HG02642 (cell line): Measurements from ENCODE around the gene KLF17.

Experiments
- ATAC-seq: cut with Tn5 transposase; IDR thresholded peaks from one replicate; pipeline ENCODE4 v1.9.1; 2021; ENCODE audit warnings: mild to moderate bottlenecking; ENCODE audit not compliant: unreplicated experiment, poor library complexity

KLF17 gene, protein sequence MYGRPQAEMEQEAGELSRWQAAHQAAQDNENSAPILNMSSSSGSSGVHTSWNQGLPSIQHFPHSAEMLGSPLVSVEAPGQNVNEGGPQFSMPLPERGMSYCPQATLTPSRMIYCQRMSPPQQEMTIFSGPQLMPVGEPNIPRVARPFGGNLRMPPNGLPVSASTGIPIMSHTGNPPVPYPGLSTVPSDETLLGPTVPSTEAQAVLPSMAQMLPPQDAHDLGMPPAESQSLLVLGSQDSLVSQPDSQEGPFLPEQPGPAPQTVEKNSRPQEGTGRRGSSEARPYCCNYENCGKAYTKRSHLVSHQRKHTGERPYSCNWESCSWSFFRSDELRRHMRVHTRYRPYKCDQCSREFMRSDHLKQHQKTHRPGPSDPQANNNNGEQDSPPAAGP

DNA sequence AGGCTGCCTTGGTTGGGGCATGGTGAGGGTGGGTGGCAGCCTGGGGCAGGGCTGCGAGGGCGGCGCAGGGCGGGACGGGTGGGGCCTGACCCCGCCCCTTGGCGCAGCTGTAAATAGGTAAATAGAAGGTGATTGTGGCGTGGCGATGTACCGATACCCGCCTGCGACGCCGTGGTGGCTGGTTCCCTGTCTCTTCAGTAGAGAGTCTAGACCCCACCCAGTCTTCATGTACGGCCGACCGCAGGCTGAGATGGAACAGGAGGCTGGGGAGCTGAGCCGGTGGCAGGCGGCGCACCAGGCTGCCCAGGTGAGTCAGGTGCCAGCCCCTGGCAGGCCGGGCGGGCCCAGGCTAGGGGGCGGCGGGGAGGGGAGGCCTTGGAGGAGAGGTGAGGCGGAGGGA lies at the start of gene KLF17:
Gene KLF17, plus strand, starts transcription at position 140 of the 400 bp plus-strand sequence. Its CDS starts 87 bp downstream, at position 227.
- no peak for ATAC-seq

DNA sequence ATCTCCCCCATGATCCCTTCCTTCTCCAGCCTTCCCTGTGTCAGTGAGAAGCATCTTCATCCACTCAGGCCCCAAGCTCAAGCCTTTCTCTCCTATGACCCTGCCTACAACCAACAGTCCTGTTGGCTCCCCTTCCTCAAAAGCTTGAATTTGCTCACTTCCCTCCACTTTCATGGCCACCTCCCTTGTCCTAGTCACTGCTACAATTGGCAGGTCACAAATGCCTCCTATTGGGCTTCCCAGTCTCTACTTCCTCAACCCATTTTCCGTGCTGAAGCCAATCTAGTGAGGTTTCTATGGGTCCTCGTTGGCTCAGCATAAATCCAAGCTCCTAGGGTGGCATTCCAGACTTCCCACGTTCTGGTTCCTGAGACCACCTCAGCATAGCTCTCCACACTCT lies 47.2 kb upstream of the KLF17 start:
- no peak for ATAC-seq

DNA sequence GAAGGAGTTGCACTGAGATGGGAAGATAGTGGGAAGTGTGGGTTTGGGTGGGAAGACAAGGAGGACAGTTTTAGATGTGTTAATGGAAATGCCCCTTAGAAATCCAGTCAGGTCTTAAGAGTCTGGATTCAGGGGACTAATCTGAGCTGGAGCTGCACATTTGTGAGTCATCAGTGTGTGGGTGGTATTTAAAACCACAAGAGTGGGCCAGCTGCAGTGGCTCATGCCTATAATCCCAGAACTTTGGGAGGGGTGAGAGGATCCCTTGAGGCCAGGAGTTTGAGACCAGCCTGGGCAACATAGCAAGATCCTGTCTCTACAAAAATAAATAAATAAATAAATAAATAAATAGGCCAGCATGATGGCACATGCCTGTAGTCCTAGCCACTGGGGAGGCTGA lies 46.4 kb upstream of the KLF17 start:
- ATAC-seq, result no peak

DNA sequence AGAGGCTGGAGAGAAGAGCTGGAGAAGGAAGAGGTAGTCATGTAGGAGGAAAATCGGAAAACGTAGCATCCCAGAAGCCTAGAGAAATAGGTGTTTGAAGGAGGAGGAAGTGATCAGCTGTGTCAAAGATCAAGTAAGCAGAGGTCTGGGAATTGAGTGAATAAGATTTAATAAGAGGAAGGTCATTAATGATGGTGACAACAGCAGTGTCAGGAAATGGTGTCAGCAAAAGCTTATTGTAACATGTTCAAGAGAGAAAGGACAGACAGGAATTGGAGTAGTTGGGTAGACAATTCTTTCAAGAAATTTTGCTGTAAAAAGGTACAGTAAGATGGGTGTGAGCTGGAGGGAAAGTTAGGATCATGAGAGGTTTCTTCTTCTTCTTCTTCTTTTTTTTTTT lies 45.8 kb upstream of the KLF17 start:
- no peak for ATAC-seq

DNA sequence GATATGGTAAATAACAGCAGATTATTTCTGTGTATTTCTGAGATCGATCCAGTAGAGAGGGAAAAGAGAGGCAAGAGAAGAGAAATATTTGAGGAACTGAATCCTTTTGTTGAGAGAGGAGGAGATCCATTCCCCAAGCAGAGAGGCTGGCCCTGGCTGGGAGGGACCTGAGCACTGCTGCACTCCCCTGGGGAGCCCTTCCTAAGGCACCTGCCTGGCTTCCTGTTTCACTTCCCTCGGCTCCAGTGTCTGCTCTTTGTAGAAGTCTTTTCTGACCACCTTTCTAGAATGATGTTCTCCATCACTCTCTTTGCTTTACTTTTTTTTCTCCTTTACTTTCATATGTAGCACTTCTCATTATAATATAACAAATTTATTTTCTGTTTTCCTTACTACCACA lies 45.1 kb upstream of the KLF17 start:
- ATAC-seq, result no peak

DNA sequence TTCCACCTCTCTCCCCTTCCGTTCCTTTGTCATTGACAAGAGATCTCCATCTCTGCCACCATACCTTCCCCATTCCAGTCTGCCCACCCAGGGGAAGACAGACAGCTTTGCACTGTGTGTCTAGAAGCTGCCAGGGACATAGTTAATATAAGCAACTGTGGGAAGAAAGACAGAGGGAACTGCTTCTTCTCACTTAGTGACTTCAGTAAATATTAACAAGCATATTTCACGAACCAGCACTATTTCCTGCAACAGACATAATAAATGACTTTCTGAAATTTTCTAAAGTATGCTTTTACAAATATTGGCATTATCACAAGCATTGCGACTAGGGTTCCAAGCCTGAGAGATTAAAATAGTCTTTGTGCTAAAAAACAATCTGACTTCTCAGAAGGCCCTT lies 44.2 kb upstream of the KLF17 start:
- no peak for ATAC-seq

DNA sequence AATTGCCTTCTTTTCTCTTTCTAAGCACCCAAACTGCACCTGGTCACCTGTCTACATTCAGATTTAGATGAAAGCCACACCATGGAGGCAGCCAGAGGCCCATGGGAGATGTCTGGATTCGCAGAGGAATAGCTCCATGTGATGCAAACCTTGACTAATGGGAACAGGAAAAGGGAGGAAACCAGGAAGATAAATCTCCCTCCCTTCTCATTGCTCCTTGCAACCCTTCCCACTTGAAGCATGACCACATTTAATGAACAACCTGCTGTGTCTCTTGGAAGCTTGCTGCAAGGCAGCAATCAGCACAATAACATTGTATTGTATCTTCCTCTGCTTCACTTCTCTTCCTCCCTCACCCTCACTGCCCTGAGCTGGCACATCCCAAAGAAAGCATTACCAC lies 42.6 kb upstream of the KLF17 start:
- ATAC-seq, result no peak

DNA sequence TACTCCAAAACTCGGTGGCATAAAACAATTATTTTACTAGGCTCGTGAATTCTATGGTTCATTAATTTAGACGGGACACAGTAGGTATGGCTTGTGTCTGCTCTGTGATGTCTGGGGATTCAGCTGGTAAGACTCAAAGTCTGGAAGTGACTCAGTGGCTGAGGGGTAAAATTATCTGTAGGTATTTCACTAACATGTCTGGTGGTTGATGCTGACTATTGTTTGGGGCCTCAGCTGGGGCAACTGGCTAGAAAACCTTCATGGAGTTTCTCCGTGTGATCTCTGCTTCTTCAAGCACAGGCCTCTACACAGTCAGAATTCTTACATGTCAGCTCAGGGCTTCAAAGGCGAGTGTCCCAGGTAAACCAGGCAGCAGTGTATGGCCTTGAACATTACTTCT lies 41.2 kb upstream of the KLF17 start:
- no peak for ATAC-seq

DNA sequence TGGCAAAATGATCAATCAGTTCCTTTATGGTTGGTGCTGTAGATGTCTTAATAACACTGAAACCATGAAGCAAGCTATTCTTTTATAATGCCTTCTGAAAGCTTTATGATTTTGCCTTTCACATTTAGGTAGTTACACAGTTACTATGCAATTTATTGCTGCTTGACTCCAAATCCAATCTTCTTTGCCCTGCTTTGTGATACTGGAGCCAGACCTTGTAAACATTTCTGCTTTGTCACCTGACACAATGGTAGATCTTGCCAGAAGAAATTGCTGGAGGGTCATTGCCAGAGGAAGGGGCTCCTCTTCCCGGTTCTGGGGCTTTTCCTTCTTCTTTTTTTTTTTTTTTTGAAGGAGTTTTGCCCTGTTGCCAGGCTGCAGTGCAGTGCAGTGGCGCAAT lies 40.5 kb upstream of the KLF17 start:
- ATAC-seq, result no peak

DNA sequence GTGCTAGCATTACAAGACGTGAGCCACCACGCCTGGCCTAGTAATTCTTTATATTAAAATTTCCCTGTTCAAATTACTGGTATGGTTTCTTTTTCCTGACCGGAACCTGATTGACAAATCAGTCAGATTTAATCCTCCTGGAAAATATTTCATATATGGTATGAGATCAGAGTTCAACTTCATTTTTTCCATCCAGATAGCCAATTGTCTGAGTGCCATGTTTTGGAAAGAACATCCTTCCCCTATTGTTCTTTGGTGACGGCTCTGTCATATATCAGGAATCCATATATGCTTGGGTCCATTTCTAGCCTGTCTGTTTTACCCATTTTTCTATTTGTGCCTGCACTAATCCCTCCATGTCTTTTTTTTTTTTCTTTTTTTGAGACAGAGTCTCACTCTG lies 39.1 kb upstream of the KLF17 start:
- no peak for ATAC-seq

DNA sequence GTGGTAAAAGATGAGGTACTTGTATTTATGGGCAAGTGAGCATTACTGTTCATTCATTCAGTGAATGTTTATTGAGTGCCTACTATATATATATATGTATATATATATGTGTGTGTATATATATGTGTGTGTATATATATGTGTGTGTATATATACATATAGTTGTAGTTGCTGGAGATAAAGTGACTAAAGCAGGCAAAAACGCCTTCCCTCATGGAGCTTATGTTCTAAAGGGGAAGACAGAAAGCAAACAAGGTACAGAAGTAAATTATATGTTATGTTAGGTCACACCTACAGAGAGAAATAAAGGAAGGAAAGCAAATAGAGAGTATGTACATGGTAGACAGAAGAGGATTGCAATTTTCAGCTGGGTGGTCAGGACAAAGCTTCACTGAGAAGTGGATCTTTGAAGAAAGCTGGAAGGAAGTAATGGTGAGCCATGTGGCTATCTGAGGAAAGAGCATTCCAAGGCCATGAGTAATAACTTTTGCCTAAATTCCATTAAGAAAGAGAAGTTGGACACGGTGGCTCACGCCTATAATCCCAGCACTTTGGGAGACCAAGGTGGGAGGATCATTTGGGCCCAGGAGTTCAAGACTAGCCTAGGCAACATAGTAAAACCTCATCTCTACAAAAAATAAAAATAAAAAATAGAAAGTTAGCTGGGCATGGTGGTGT lies 33.5 kb upstream of the KLF17 start:
- no peak for ATAC-seq

DNA sequence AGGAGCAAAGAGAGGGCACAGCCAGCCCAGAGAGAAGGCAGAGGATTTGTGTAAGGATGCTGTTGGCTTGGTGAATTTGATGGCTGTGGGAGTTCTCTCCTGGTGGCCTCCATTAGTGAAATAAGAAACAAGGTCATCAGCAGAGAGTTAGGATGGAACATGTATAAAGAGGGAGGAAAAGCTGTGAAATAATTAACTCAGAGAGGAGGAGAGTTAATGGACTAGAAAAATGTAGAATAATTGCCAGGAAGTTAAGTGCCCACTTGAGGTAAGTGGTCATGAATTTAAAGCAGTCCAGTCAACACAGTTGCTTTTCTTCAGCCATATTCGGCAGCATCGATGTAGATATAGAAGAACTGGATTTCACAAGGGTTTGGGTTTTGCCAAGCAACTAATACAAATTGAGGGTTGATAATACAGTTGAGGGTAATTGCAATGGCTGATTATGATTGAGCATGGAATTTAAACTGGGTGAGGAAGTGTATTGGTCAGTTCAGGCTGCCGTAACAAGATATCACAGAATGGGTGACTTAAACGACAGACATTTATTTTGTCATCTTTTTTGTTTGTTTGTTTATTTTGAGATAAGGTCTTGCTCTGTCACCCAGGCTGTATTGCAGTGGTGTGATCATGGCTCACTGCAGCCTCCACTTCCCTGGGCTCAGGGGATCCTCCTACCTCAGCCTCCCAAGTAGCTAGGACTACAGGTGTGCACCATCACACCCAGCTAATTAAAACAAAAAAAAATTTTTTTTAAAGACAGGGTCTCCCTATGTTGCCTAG lies 31.7 kb upstream of the KLF17 start:
- no peak for ATAC-seq

DNA sequence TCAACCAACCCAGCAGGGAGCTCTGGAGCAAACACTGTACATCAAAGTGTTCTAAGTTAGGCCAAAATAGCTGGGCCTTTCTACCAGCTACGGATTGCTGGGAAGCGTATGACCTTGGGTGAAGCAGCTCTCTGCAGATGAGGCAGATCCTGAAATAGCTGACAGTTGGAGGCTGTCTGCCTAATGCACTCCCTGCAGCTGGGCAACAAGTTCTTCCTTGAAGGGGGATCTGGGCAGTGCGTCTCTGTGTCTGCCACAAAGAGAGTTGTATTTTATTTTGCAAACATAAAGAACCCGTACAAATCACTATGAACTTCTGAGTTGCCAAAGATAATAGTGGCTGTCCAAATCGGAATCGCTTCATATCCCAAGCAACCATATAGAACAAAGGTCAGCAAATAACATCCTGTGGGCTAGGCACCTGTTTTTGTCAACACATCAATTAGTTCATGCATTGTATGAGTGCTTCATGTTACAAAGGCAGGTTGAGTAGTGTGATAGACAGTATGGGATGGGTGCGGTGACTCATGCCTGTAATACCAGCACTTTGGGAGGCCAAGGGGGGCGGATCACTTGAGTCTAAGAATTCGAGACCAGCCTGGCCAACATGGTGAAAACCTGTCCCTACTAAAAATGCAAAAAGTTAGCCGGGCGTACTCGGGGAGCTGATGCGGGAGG lies 29.1 kb upstream of the KLF17 start:
- ATAC-seq, result no peak

DNA sequence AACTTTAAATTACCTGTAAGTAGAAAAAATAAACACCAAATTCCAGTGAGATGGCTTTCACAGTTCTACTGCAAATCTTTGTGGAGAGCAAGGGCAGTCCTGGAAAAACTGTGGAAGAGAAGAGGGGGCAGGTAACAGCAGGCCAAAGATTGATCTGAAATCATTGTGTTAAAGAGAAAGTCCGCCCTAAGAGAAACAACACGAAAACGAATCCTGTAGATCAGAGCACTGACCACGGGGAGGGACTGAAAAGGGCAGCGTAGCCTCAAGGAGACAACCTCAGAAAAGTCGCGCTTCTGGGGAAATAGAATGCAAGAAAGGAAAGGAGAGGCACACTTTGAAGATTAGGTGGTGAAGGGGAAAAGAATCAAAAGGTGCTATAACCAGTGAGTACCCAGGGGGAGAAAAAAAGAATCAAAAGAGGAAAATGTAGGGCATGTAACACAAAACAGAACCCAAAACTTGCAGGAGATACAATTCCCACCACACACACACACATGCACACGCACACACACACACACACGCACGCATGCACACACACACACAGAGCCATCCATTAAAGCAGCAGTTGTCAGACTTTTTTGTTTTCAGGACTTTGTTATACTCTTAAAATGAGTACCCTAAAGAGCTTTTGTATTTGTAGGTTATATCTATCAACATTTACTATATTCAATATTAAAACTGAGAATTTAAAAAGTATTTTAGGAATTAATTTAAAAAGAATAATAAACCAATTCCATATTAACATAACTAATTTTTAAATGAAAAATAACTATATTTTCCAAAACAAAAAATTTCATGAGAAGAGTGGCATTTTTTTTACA lies 28.0 kb upstream of the KLF17 start:
- ATAC-seq, result no peak

DNA sequence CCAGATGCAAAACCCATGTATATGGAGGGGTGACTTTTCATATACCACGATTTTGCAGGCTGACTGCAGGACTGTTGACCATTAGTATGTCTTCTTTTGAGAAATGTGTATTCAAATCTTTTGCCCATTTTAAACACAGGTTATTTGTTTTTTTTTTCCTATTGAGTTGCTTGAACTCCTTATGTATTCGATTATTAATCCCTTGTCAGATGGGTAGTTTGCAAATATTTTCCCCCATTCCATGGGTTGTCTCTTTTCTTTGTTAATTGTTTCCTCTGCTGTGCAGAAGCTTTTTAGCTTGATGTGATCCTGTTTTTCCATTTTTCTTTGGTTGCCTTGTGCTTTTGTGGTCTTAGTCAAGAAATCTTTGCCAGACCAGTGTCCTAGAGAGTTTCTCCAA lies 24.6 kb upstream of the KLF17 start:
- no peak for ATAC-seq

DNA sequence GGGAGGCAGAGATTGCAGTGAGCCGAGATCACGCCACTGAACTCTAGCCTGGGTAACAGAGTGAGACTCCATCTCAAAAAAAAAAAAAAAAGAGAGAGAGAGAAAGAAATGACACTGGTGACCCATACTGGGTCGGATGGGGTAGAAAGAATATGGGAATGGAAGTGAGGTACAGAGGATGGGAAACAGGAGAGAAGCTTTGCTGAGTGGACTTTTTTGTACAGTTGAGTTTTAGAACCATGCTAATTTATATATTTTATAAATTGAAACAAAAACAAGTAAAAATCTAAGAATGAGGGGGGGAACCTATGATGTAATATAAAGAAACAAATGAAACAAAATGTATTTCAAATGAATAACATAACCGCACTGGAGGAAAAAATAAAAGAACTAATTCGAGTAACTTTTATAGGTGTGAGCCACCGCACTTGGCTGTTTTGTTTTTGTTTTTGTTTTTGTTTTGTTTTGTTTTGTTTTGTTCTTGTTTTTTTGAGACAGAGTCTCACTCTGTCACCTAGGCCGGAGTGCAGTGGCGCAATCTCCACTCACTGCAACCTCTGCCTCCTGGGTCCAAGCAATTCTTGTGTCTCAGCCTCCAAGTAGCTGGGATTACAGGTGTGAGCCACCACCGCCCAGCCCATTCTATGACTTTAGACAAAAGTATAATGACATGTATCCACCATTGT lies 18.3 kb upstream of the KLF17 start:
- ATAC-seq, result no peak

DNA sequence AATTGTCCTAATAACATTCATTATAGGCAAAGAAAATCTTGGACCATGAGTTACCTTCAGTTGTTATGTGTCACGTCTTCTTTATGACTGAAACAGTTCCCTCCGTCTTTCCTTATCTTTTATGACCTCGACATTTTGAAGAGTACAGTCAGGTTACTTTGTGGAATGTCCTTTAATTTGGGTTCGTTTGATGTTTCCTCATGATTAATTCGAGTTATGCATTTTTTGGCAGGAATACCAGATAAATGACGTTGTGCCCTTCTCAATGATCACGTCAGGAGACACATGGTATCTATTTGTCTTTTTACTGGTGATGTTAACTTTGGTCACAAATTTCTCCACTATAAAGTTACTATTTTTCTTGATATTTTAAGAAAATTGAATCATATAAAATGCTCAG lies 17.3 kb upstream of the KLF17 start:
- no peak for ATAC-seq

DNA sequence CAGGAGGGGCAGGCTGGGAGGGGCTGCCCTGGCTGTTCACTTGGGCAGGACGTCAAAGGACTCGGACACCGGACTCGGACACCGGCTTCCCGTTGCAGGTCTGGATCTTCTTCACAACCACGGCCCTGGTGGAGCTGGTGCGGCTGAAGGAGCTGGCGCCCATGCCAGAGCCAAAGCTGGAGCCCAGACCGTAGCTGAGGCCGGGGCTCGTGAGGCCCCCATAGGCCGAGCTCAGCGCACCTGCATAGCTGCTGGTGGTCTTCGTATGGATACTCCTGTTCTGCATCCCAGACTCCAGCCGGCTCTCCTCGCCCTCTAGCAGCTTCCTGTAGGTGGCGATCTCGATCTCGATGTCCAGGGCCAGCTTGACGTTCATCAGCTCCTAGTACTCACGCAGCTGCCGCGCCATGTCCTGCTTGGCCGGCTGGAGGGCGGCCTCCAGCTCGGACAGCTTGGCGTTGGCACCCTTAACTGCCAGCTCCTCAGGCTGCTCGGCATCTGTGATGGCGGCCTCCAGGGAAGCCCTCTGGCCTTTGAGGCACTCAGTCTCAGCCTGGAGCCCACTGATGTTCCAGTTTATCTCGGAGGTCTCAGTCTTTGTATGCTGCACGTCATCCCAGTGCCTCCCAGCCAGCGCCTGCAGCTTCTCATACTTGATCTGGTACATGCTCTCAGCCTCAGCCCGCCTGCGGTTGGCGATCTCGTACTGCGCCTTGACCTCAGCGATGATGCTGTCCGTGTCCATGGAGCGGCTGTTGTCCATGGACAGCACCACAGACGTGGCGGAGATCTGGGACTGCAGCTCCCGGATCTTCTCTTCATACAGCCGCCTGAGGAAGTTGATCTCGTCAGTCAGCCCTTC lies 15.1 kb upstream of the KLF17 start:
- no peak for ATAC-seq
